NOMO-1 treated with DMSO at 0.1 percent for 48 hours (cell line): ENCODE results near the gene TMEM140.
A peak's percentile ranks its signal among the peaks of the same experiment; 100 is the strongest.

Source experiments
- DNase-seq: peaks from one replicate; lab custom pipeline; 2025; ENCODE audit not compliant: unreplicated experiment; lab: John Stamatoyannopoulos, UW

Gene TMEM140

DNA sequence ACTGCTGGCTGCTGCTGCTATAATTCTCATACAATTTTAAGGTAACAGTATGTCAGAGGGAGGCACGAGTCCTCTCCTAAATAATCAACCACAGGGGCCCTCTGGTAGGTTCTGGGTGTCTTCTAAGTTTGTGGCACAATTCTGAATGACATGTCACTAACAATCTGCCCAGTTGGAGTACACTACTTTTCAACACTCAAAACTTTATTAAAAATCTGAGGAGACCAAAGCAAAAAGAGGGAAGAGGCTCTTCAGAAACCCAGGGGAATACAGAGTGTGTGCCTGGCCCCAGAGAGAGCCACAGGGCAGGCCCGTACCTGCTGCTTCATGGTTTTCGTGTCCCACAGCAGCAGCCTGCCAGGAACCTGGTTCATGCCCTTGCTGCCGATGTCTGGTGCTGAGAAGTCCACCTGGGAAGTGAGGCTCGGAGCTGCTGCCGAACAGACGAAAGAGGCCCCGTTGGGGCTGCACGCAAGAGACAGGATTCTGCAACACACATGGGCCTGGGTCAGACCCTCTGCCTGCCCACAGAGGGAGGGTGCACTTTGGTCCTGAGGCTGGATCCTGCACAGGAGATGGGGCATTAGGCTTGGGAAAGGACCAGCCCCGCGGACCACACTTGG, 45.2 kb downstream of the TMEM140 start:
- no peak for DNase-seq

DNA sequence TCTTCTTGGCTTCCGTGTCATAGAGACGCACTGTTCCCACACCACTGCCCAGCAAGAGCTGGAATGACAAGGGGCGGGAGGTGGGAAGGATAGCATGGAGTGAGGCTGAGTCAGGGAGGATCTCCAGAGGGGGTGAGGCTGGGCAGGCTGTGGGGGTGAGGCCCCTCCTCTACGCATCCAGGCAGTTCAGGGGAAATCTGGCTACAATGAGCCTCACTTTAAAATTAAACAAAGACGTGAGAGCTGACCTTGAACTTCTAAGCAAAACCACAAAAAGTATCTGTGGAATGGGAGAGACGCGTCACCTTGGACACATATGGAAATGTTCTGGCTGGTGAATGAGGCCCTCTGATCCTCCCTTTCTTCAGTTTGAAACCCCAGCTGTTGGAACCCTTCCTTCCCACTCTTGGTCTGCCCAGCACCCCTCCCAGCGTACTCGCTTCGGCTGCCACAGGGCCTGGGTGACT, 45.8 kb downstream of the TMEM140 start:
- no peak for DNase-seq

DNA sequence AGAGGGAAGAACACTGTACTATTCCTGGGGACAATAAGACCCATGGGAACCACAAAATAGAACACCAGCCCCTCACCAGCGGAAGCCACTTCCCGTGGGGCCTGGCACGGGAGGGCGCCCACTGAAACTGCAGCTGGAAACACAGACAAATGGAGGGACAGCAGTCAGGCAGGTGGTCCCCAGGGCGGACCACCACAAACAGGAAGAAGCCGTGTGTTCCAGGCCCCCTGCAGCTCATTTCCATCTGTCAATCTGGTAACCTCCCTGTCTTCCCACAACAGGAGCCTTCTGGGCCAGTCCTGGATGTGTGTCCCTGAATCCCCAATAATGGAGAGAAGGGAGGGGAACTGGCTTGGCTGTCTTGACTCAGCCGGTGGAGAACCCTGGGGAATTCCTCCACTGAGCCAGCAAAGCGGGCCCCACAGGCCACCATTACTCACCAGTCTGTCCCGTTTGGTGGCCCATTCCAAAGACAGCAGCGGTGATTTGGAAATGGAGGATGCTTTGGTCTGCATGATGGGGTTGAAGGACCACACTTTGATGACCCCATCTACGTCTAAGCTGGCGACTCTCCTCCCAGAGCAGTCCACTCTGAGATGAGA, 46.7 kb downstream of the TMEM140 start:
- DNase-seq: no peak

DNA sequence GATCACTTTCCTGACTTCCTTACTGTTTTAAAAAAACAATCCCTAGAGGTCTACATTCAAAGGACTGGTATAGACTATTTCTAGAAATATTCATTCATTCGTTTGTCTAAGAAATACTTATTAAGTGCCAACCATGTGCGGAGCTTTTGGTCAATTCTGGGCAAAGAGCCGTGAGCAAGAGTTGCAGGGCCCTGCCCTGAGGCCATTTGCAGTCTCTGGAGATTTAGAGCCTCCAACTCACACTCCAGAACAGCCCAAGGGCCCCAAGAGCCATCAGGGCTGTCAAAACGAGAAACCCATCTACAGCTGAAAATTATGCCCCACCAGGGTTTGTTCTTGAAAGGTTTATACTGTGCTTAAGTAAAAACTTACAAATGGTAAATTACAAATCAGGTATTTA, 47.3 kb downstream of the TMEM140 start:
- no peak for DNase-seq

DNA sequence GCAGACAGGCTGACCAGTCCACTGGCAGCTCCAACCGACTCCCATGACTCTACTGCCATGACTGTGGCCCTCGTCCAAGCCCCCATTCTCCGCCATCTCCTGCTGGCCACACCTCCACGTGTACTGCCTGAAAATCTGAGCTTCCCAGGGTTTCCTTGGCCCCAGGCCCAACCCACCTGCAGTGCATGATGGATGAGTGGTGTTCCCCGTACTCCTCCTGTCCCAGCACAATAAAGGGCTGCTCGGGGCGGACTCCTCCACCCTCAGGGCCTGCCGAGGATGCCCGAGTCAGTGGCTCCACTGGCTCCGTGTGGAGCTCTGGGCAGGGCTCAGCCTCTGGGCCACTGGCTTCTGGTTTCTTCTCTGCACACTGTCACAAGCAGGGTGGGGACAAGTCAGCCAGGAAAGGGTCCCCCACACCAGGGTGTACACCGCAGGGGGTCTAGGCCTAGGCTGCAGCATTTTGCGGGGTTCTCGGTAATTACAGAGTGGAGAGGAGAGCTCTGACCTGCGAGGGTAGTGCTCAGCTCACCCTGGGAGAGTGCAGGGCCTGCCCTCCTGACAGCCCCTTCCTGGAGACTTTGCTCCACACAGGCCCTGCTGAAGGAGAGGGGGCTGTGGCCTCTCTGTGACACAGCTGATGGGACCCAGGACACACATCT, 48.2 kb downstream of the TMEM140 start:
- DNase-seq: no peak

DNA sequence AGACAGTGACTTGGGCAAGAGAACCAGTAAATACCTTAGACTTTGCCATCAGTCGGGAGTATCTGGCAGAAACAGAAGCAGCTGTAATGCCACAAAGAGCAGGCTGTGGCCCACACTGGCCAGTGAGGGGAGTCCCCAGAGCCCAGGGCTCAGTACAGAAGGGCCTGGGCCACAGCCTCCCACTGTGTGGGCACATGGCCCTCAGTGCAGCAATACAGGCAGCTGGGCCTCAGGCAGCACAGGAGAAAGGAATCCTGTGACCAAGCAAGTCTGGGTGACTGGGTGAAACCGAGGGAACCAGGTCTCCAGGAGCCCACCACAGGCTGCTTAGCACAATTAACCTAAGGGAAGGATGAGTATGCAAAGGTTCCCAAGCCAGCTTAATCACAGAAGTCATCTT, 49.5 kb downstream of the TMEM140 start:
- no peak for DNase-seq

DNA sequence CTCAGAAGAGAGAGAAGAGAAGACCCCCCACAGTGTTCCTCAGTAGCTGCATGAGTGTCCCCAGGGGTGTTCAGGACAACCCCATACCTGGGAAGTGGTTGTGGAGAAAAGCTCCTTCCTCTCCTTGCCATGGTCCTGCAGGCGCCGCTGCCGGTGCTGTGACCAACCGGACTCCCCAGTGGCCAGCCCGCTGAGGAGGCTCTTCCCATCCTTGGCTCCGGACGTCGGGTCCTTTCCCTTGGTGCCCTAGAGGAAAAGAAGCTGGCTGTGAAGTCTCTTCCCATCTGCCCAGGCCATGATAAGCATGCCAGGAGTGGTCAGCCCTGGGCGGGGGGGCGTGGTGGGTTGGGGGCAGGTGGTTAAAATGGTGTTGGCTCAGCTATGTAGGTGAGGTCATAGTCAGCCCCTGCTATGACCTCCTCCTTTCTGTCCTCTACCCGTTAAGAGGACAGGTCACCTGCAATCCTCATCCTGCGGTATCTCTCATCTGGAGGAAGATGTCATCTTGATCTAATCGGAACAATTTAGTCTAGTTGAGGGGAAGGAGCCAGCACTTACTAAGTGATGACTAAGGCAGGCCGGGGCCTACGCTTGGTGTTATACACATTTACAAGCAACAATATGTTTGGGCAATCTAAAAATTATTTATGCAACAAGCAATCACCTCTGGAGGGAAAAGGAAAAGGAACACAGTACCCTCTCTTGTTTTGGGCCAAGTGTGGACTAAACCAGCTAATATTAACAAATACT, 50.2 kb downstream of the TMEM140 start:
- DNase-seq: no peak

DNA sequence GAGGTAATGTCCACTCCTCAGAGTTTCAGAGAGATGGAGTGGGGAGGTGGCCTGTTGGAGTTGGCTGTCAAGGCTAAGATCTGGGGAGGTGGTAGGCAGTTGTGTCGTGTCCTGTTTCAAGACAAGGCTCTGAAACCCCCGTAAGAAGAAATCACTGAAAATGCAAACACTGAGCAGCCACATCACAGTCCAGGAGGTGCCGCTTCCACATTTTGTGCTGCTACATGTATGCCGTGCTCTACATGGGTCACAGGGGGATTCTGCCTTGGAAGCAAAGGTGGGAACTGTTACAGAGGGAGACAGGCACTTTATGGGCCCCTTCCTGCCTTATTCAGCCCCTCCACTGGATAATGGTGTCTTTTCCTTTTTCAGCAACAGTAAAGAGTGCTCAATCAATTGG, 51.6 kb downstream of the TMEM140 start:
- no peak for DNase-seq

DNA sequence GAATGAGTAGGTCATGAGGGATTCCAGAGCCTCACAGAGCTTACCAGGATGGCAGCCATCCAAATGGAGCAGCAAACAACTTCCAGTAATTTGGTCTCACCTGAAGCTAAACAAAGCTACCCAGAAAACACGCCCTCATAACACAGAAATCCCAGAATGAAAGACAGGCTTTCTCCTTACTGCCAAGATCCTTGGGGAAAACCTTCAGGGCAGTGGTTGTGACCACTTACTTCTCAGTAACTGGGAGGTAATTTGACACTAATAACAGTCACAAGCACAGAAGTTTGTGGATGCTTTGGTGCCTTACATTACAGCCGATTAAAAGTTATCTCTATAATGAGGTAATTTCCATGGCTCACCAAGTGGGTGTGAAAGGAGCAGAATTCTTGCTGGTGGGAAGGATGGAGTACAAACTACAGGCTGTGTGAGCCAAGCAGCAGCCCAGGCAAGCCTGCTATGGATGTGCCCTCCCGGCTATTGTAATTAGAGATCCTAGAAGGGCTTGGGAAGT, 53.0 kb downstream of the TMEM140 start:
- no peak for DNase-seq

DNA sequence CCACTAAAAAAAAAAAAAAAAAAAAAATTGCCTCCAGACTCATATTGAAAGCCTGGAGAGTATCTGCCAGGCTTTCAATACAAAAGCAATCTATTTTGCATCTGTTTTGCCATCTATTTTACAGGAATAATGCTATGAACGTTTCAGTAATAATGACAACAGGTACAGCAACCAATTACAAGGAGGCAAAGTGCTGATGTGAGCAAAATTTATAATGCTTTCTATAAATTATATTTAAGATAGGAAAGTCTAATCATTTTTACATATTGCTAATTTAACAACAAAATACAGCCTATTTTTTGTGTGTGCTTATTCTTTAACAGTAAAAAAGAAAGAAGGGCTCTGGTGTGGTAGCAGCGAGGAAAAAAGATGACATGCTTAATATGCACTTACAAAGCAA, 53.5 kb downstream of the TMEM140 start:
- DNase-seq: no peak

DNA sequence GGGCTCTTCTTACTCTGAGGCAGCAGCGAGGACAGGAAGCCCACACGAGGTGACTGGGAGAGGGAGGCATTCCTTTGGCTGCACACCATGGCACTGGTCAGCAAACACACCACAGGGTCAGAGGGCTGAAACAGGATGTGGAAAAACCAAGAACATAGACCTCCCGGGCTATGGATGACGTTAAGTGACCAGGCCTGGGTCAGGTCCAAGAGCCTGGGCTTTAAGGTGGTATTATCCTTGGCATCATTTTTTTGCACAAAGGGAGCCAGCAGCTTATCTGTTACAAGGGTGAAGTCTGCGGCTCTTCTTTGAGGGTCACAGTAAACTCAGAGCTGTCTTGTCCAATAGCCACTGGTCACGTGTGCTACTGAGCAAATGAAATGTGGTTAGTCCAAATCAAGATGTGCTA, 56.5 kb downstream of the TMEM140 start:
- DNase-seq: no peak

DNA sequence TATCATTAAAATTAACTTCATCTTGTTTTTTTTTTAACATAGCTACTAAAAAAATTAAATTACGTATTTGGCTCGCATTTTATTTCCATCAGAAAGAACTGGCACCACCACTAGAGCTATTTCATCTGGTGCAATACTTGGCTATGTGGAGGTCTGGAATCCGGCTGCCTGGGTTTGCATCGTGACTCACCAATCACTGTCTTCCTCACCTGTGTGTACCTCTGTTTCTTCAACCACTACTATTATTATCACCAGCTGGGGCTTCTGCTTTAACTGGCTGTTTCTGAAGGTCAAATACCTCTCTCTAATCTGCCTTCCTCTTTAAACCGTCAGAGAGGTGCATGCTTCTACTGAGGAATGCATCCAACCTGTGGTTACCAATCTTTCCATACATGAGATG, 57.0 kb downstream of the TMEM140 start:
- no peak for DNase-seq

DNA sequence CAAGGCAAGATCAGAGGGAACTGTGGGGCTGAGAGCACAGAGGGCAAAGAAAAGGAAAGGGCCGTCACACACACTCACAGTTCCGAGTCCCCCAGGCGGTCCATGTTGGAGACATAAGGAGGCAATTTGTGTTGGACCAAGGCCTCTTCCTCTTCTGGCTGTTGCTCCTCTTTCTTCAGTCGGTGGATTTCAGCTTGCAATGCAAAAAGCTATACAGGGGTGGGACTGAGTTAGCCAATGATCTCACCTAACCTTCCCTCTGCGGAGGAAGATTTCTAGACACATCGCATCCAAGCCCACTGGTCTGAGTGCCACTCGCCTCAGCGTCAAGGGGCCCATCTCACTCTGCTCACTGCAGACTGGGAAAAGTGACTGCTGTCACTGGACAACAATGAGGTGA, 58.0 kb downstream of the TMEM140 start:
- DNase-seq: no peak

DNA sequence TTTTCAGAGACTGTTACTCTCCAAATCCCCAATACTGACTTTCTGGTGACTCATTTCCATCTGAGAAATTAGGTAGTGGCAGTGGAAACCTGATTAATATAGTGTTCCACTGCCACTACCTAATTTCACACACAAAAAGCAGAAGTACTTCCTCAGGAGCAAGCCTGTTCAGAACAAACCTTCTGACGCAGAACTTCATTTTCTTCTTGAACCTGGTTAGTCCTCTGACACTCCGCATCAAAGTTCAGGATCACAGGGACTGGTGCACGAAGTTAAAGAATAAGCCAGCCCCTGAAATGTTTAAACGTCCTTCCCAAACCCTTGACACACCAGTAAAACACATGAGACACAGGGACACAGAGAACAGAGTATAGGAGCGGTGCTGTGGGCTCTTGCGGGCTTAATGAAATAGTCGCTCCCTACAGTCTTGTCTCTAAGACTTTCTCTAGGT, 59.1 kb downstream of the TMEM140 start:
- peak; percentile 40 for DNase-seq

DNA sequence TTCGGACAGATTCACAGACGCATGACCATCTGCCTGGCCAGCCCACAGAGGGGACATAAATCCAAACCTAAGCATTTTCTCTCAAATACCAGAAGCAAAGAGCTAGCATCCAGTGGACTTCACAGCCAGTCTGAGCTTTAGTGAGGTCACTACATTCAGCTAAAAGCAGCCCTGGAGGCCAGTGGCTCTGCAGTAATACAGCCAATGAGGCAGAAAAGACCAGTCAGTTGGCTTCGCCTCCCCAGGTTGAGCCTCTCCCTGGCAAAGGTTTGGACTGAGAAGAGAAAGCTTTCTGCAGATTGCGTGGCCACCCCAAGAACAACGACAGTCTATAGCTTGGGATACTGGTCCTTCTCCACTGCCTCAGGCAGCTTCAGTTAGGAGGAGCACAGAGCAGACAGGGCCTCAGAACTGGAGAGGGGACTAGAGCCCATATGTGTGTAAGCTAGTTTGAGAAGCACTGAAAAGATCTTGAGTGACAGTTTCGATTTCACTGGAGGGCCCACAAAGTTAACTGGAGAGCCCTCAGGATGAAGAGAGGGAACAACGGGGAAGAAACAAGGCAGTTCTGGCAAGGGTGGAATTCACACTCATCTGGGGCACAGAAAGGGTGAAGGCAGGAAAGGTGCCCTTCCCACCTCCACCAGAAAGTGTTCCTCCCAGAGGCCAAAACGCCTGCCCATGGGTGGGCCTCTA, 59.7 kb downstream of the TMEM140 start:
- DNase-seq: no peak

DNA sequence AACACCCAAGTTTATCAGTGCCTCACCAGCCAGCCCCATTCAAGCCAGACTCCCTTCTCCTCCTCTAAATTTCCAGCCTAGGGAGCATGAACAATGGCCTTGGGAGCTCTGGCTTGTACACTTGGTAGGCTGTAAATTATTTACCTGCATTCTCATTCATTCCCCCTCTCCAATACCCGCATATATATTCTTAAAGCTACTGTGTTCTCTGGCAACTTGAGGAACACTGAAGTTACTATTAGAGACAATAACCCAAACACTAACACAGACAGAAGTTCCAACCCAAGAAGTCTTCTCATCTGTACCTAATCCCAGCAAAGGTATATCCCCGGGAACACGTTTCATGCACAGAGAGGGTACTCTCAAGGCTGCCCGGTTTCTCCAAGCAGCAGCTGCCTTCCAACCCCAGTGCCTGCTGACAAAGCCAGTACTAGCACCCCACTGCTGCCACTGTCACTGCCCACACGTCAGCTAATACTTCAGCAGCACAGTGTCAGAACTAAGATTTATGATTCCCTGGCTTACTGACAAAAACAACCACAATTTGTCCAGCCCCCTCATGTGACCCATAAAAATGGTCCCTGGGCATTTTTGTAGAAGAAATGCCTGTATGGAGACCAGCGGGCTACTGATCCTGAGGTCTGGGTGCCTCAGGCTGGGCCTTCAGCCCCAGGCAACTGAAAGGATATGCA, 60.4 kb downstream of the TMEM140 start:
- DNase-seq: no peak

DNA sequence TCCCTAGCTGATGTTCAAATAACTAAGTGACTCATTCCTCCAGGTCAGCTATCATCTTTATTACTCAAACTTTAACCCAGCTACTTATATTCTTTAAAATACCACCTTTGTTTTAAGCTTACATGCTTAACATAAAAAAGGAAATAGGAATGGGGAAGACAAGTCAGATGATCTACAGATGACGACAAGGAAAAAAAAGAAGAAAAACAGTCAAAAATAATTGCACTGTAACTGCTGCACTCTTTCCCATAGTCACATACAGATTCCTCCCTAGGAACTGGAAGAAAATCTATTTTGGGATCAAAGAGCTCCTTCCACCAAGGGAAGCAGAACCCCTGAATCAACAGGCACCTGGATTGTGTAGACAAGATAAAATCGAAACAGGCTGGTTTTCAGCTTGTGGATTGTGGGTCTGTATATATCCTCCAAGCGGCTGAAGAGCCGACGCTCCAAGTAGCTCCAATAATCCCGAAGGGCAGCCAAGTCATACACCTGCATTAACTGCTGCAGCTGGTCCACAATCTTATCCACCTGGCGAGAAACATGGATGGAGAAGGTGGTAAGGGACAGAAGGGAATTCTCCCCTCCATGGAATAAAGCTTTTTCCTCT, 61.5 kb downstream of the TMEM140 start:
- DNase-seq: peak; percentile 11

DNA sequence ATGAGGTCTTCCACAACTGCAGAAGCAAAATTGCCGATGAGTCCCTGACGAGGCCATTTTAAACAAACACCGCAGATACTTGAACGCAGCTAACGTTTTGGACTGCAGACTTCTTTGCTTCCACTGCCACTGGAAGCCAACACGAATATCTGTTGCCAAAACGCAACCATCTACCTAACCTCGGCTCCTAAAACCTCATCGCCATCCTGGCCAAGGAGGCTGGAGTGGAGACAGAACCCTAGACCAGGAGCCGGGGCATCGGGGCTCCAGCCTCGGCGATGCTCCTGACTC, 63.0 kb downstream of the TMEM140 start:
- no peak for DNase-seq

DNA sequence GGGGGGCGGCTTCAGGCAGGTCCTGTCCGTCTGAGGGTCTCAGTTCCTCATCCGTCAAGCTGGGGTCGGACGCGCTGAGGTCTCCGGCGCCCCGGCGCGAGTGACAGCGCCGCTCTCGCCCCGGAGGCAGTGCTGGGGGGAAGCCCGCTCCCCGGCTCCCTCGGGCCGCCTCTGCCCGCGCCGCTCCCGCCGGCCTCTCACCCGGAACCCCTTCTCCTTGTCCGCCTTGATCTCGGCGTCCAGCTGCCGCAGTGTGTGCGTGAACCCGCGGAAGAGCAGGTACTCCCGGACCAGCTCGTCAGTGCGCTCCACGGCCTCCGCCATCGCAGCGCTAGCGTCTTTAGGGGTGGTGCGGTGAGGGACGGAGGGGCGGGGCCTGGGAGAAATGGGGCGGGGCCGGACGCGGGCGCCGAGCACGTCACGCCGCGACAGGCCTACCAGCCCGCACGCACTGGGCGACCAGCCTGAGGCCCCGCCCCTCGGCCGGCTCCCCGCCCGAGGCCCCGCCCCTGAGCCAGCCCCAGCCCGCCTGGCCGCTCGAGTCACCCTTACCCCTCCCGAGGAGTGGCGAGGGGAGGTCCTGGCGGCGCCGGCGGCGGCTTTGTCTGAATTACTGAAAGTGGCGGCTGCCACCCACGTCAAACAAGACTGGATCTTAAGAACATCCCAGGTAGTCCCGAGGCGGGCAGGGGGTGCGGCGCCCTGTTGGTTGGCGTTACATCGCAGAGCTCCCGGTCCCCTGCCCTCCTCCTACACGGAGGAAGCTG, 63.5 kb downstream of the TMEM140 start, which contains the start of gene WDR91:
TSS of gene WDR91 (minus strand) at position 348 of the 767 bp plus-strand sequence. CDS start at position 324, 24 bp downstream.
- peak; percentile 73 for DNase-seq
